Right renal cortex interstitium (tissue), 3 donors: ENCODE data around the gene F10. TPM values are rescaled to one million over a fixed set of nuclear protein-coding genes. Genes with fewer than 3 reads are reported as not detected.

Experiments used
- DNase-seq, 3 donors: peaks; one replicate each; pipeline ENCODE4 v3.0.0-alpha.2; 2013; ENCODE audit warnings: low read depth in 3 of 3, low spot score in 2 of 3
- polyA plus RNA-seq, 3 donors: library from polyadenylated mRNA; unstranded; fragments of 120-200 nt; gene quantifications; one replicate each; pipeline ENCODE4 v1.2.1, GENCODE V29; 2013; ENCODE audit not compliant: insufficient read length in 3 of 3

F10 gene
- polyA plus RNA-seq, 3 donors, result 16.9 to 20.3 (median 17.7) TPM

GRCh38 chr13:113166681-113167080 is 44.1 kb downstream of the F10 start:
- DNase-seq, result no peak

- DNase-seq, result no peak
Measured at GRCh38 chr13:113167155-113167554, 44.6 kb downstream of the F10 start.

- DNase-seq, result no peak
Measured at GRCh38 chr13:113167575-113167974, 45.0 kb downstream of the F10 start.

- DNase-seq, result no peak
Measured at GRCh38 chr13:113168211-113168610, 45.6 kb downstream of the F10 start.

GRCh38 chr13:113169277-113170272 is 47.0 kb downstream of the F10 start:
- no peak for DNase-seq

- DNase-seq, result no peak
Measured at GRCh38 chr13:113170511-113170910, 47.9 kb downstream of the F10 start.

- no peak for DNase-seq
Measured at GRCh38 chr13:113171250-113172125, 48.9 kb downstream of the F10 start.

GRCh38 chr13:113172419-113172926 is 49.9 kb downstream of the F10 start:
- no peak for DNase-seq

- no peak for DNase-seq
Measured at GRCh38 chr13:113176280-113176679, 53.7 kb downstream of the F10 start.

GRCh38 chr13:113176822-113177221 is 54.2 kb downstream of the F10 start:
- no peak for DNase-seq

- DNase-seq, result no peak
Measured at GRCh38 chr13:113178070-113178895, 55.7 kb downstream of the F10 start.

GRCh38 chr13:113178896-113179167 is 56.2 kb downstream of the F10 start:
- no peak for DNase-seq

- DNase-seq, result no peak
Measured at GRCh38 chr13:113179374-113180230, 57.0 kb downstream of the F10 start.

- DNase-seq, result no peak
Measured at GRCh38 chr13:113182046-113182445, 59.4 kb downstream of the F10 start.

GRCh38 chr13:113183450-113184129 is 61.0 kb downstream of the F10 start:
- no peak for DNase-seq

GRCh38 chr13:113184568-113185440 is 62.2 kb downstream of the F10 start:
- no peak for DNase-seq

- DNase-seq, result no peak
Measured at GRCh38 chr13:113186061-113186900, 63.7 kb downstream of the F10 start.
